ENCODE measurements around the gene GRAP. TPM values are rescaled to one million over a fixed set of nuclear protein-coding genes. Genes with fewer than 3 reads are reported as not detected.

The GRAP gene
- total and polyA plus RNA-seq, 9 of the 15 experiments (the other 6 are each of a cell fraction or from before 2014, with no cell fraction given) = 0.07 to 0.41 (median 0.19) TPM; not detected in 5

- no peak for TF ChIP-seq ZNF699 (CRISPR knock-in tag; IDR thresholded peaks at IDR 0.05; ENCODE audit: insufficient replicate concordance)
- TF ChIP-seq POLR2AphosphoS5 (IDR thresholded peaks at IDR 0.05; ENCODE audit: control insufficient read depth, insufficient read depth, low read depth, low read length) = peak; percentile 38; the same call in 1 of the 2 replicates
- peak; percentile 74 for TF ChIP-seq ARID1B (IDR thresholded peaks at IDR 0.05)
- TF ChIP-seq KHSRP (IDR thresholded peaks at IDR 0.05) = no peak
- no peak for TF ChIP-seq ADNP (tag; IDR thresholded peaks at IDR 0.05)
- TF ChIP-seq DPF2 (IDR thresholded peaks at IDR 0.05) = peak; percentile 35; the same call in 1 of the 2 replicates
- no peak for TF ChIP-seq PHF21A (IDR thresholded peaks at IDR 0.05; ENCODE audit: borderline replicate concordance, low read depth)
- TF ChIP-seq CBFA2T3 (IDR thresholded peaks at IDR 0.05) = peak; percentile 86
- TF ChIP-seq PTTG1 (tag; IDR thresholded peaks at IDR 0.05; ENCODE audit: low read depth) = no peak
- no peak for TF ChIP-seq GATAD2B (IDR thresholded peaks at IDR 0.05; ENCODE audit: borderline replicate concordance)
- no peak for TF ChIP-seq ZKSCAN3 (CRISPR knock-in tag; IDR thresholded peaks at IDR 0.05)
- peak; percentile 80 for TF ChIP-seq CBFA2T2 (conservative IDR thresholded peaks at IDR 0.05)
- TF ChIP-seq TRIM28 (IDR thresholded peaks at IDR 0.05) = no peak
- 0 out of 2 replicates have a peak, but pooled peaks have one; percentile 18 for TF ChIP-seq PML (IDR thresholded peaks at IDR 0.05; ENCODE audit: low read length)
- no peak for TF ChIP-seq MNT (conservative IDR thresholded peaks at IDR 0.05)
- 0 out of 2 replicates have a peak, but pooled peaks have one; percentile 5 for TF ChIP-seq KLF16 (IDR thresholded peaks at IDR 0.05)
- no peak for TF ChIP-seq ZNF274 (IDR thresholded peaks at IDR 0.05; ENCODE audit: borderline replicate concordance, low read depth, low read length)
Observed at GRCh38 chr17:18997650-18998196, 49.0 kb downstream of the GRAP start (continued).

Measured in K562 (cell line).